ENCODE measurements around the gene BCL7A.

GRCh38 chr12:122096591-122097149, 75.0 kb downstream of the BCL7A start:
- TF ChIP-seq CTCF (IDR thresholded peaks at IDR 0.05) = no peak
- no peak for TF ChIP-seq POLR2AphosphoS5 (IDR thresholded peaks at IDR 0.05)

Data from stomach (tissue), 4 donors.